ENCODE results near the gene RAD51B. TPM values are rescaled to one million over a fixed set of nuclear protein-coding genes. Genes with fewer than 3 reads are reported as not detected.

Gene RAD51B
- total RNA-seq, 4 donors from 2014 or later = 5.0 to 31.8 (median 20.6) TPM

- WGBS, 2 donors (ENCODE audit: low coverage in 1 of 2) = 11 to 35% methylated on average over 2 to 3 of the region's 3 CpGs
- in situ Hi-C loops (cut with MboI; ENCODE audit: low pct_ligation_motif_present in 1 of 4, low pct_unique_long_range_greater_than_20kb in 1 of 4, low sequenced_read_pairs in 3 of 4) = loop anchor here (10.0 to 25.0 kb wide), 8 partner anchors 105 to 575 kb away; no protein-coding TSS in a partner anchor
- no peak overlapping the region for H3K4me3 ChIP-seq
- H3K27ac ChIP-seq = peak overlapping the region; percentile 84 to 87 (median 86)
- peaks cover 53 to 75% (median 62%) of the 10 kb centered on the region in 4 donors for H3K4me1 ChIP-seq
- H3K27me3 ChIP-seq = no peaks in the 10 kb centered on the region
- TF ChIP-seq EP300 (IDR thresholded peaks at IDR 0.05; ENCODE audit: low read depth) = no peak
- TF ChIP-seq POLR2A (IDR thresholded peaks at IDR 0.05) = no peak
- TF ChIP-seq, protein P1, sequence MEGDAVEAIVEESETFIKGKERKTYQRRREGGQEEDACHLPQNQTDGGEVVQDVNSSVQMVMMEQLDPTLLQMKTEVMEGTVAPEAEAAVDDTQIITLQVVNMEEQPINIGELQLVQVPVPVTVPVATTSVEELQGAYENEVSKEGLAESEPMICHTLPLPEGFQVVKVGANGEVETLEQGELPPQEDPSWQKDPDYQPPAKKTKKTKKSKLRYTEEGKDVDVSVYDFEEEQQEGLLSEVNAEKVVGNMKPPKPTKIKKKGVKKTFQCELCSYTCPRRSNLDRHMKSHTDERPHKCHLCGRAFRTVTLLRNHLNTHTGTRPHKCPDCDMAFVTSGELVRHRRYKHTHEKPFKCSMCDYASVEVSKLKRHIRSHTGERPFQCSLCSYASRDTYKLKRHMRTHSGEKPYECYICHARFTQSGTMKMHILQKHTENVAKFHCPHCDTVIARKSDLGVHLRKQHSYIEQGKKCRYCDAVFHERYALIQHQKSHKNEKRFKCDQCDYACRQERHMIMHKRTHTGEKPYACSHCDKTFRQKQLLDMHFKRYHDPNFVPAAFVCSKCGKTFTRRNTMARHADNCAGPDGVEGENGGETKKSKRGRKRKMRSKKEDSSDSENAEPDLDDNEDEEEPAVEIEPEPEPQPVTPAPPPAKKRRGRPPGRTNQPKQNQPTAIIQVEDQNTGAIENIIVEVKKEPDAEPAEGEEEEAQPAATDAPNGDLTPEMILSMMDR (IDR thresholded peaks at IDR 0.05) = no peak
- peak in 1 of 3 donors; percentile 15 for TF ChIP-seq POLR2AphosphoS5 (IDR thresholded peaks at IDR 0.05)
- intact Hi-C loops (cut with DNase I; ENCODE audit: low total_unique reads) = loop anchor here (2.0 to 10.0 kb wide), 7 partner anchors 105 to 567 kb away; partner anchors contain the start of gene ZFP36L1
- DNase-seq = no peak
- no peaks in the 10 kb centered on the region for H3K36me3 ChIP-seq
- H3K9me3 ChIP-seq = no peaks in the 10 kb centered on the region
Measured at GRCh38 chr14:68249661-68250451, 430.3 kb downstream of the RAD51B start.

DNA sequence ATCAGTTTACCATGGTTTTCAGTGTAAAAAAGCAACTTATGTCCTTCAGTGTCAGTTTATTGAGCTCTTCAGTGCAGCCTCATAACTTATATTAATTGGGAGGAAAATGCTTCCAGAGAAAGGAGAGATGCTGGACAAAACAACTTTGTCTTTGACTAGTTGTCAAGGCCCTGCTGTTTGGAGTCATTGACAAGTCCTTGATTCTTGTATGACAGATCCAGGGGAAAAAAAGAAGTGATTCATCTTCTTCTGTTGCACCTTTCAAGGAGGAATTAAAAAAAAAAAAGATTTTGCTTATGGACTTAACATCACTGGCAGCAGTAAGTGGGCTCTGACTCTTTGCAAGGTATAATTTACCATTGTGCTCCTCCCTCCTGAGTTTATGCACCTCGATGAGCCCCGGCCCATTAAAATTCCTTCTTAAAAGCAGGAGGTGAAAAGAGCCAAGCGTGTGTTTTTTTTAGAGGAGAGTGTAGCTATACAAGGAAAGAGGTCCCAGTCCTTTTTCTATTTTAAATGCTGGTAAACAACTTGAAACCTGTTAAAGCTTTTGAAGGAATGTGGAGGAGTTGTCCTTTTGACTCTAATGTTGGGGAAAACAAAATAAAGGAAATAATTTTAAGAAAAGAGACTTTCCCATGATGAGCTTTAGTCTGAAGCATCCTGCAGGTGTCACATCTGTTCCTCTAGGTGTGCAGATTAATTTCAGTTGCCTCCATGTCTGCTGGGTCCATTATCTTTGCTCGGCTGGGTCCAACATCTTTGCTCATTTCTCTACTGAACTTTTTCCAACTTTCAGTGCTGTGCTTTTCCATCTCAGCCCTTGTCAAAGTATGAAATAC lies 431.6 kb downstream of the RAD51B start:
- Histone ChIP-seq H3K4me1 (peaks cover 43 to 70% (median 51%) of the 10 kb centered on the region in 4 donors), H3K4me3 (no peak overlapping the region), H3K27me3 (no peaks in the 10 kb centered on the region), H3K36me3 (no peaks in the 10 kb centered on the region), H3K27ac (peak overlapping the region; percentile 84 to 87 (median 86)), H3K9me3 (no peaks in the 10 kb centered on the region)
- TF ChIP-seq POLR2AphosphoS5 (IDR thresholded peaks at IDR 0.05) = no peak
- TF ChIP-seq, protein P1 (IDR thresholded peaks at IDR 0.05) = peak in 1 of 5 experiments; percentile 9
- no peak for TF ChIP-seq EP300 (IDR thresholded peaks at IDR 0.05; ENCODE audit: low read depth)
- TF ChIP-seq POLR2A (IDR thresholded peaks at IDR 0.05) = no peak
- in situ Hi-C loops (cut with MboI; ENCODE audit: low pct_ligation_motif_present in 1 of 4, low pct_unique_long_range_greater_than_20kb in 1 of 4, low sequenced_read_pairs in 3 of 4) = no loop called here
- intact Hi-C loops (cut with DNase I; ENCODE audit: low total_unique reads) = no loop called here
- DNase-seq = no peak
- WGBS, 2 donors (ENCODE audit: low coverage in 1 of 2) = 46 to 62% methylated on average over 3 to 4 of the region's 4 CpGs

GRCh38 chr14:68251769-68252100 lies 432.2 kb downstream of the RAD51B start:
- no peaks in the 10 kb centered on the region for H3K27me3 ChIP-seq
- DNase-seq = no peak
- H3K9me3 ChIP-seq = no peaks in the 10 kb centered on the region
- TF ChIP-seq EP300 (IDR thresholded peaks at IDR 0.05; ENCODE audit: low read depth) (no peak), POLR2A (IDR thresholded peaks at IDR 0.05) (no peak), POLR2AphosphoS5 (IDR thresholded peaks at IDR 0.05) (no peak)
- TF ChIP-seq, protein P1 (IDR thresholded peaks at IDR 0.05) = no peak
- in situ Hi-C loops (cut with MboI; ENCODE audit: low pct_ligation_motif_present in 1 of 4, low pct_unique_long_range_greater_than_20kb in 1 of 4, low sequenced_read_pairs in 3 of 4) (no loop called here), intact Hi-C loops (cut with DNase I; ENCODE audit: low total_unique reads) (no loop called here)
- 83 to 85% methylated on average over 1 of the region's 1 CpG for WGBS, 2 donors (ENCODE audit: low coverage in 1 of 2)
- peak overlapping the region; percentile 84 to 87 (median 86) for H3K27ac ChIP-seq
- peaks cover 37 to 64% (median 45%) of the 10 kb centered on the region in 4 donors for H3K4me1 ChIP-seq
- no peak overlapping the region for H3K4me3 ChIP-seq
- no peaks in the 10 kb centered on the region for H3K36me3 ChIP-seq

DNA sequence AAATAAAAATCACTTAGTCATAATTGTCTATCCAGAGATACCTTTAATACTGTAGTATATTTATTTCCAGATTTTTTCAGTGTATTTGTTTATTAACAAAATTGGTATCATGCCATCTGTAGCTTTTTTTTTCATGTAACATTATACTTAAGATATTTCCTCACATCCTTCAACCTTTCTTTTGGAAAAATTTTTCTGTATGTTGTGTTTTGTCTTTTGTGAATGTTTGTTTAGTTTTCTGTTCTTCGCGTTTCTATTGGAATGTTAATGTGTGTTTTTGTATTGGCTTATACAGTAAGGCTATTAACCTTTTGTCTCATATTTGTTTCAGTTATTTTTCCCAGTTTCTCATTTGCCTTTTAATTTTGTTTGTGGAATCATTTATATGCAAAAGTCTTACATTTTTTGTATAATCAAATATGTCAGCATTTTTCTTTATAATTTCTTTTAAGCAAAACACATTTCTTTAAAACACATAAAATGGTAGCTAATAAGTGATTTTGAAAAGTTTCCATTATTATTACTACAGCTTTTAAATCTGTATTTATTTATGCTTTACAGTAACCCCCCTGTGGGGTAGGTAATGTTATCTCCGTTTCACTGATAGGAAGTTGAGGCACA lies 433.7 kb downstream of the RAD51B start:
- Histone ChIP-seq H3K36me3 (no peaks in the 10 kb centered on the region), H3K4me1 (peaks cover 24 to 49% (median 30%) of the 10 kb centered on the region in 4 donors), H3K9me3 (no peaks in the 10 kb centered on the region), H3K27me3 (no peaks in the 10 kb centered on the region), H3K27ac (peak overlapping the region in 2 of 4 donors; percentile 85 to 87), H3K4me3 (no peak overlapping the region)
- TF ChIP-seq EP300 (IDR thresholded peaks at IDR 0.05; ENCODE audit: low read depth) (no peak), POLR2A (IDR thresholded peaks at IDR 0.05) (no peak), POLR2AphosphoS5 (IDR thresholded peaks at IDR 0.05) (no peak)
- TF ChIP-seq, protein P1 (IDR thresholded peaks at IDR 0.05) = no peak
- no peak for DNase-seq
- WGBS, 2 donors (ENCODE audit: low coverage in 1 of 2) = 73 to 81% methylated on average over 3 of the region's 3 CpGs
- in situ Hi-C loops (cut with MboI; ENCODE audit: low pct_ligation_motif_present in 1 of 4, low pct_unique_long_range_greater_than_20kb in 1 of 4, low sequenced_read_pairs in 3 of 4) = no loop called here
- intact Hi-C loops (cut with DNase I; ENCODE audit: low total_unique reads) = no loop called here
